GM21723 (cell line): ENCODE data around the gene ASIC1.

Experiments
- ATAC-seq: cut with Tn5 transposase; IDR thresholded peaks from one replicate; pipeline ENCODE4 v1.9.1; 2021; ENCODE audit warnings: mild to moderate bottlenecking, moderate library complexity; ENCODE audit not compliant: unreplicated experiment

ASIC1 gene

GRCh38 chr12:50104417-50105366 lies 47.3 kb downstream of the ASIC1 start:
- no peak for ATAC-seq

DNA sequence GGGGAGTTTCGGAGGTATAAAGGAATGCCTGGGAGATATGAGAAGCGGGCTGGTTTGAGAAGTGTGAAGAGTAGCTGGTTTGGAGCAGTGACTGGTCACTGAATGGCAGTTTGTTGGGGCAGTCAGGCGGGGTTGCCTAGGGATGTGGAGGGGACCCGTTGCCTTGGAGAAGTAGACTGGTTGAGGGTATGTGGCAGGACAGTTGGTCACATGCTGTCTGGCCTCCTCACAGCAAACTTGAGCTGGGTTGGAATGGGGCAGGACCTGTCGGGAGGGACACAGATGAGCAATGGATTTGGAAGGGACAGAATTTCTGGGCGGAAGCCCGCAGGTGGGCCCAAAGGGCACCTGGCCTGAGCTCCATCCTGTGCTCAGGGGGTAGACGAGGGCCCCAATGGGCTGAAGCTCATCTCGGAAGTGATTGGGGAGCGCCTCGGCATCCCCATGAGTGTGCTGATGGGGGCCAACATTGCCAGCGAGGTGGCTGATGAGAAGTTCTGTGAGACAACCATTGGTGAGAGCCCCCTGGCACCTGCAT lies 48.6 kb downstream of the ASIC1 start:
- no peak for ATAC-seq

- ATAC-seq: no peak
These were observed 49.5 kb downstream of the ASIC1 start for GRCh38 chr12:50106907-50107306.

DNA sequence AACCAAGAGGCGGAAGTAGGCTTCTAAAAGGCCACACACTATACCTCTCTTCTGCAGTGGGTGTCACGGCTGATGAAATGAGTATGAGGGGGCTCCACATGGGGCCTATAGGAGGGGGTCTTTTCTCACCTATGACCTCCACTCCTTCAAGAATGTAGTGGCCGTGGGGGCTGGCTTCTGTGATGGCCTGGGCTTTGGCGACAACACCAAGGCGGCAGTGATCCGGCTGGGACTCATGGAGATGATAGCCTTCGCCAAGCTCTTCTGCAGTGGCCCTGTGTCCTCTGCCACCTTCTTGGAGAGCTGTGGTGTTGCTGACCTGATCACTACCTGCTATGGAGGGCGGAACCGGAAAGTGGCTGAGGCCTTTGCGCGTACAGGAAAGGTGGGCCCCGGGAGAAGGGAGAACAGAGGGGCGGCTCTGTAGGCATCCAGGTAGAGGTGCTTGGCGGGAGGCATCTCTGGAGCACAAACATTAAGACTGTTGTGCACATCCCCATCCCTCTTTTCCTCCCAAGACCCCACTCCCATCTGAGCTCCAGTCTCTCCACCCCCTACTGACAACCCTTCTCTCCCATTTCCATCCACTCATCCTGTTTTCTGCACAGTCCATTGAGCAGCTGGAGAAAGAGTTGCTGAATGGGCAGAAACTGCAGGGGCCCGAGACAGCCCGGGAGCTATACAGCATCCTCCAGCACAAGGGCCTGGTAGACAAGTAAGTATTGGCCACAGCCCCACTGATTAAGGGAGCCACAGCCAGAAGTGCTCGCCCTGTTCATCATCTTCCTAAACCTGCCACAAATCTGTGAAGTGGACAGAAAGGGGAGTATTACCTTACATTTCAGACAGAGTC lies 50.2 kb downstream of the ASIC1 start:
- no peak for ATAC-seq

- ATAC-seq: no peak
These were observed 51.9 kb downstream of the ASIC1 start for GRCh38 chr12:50109319-50109718.

DNA sequence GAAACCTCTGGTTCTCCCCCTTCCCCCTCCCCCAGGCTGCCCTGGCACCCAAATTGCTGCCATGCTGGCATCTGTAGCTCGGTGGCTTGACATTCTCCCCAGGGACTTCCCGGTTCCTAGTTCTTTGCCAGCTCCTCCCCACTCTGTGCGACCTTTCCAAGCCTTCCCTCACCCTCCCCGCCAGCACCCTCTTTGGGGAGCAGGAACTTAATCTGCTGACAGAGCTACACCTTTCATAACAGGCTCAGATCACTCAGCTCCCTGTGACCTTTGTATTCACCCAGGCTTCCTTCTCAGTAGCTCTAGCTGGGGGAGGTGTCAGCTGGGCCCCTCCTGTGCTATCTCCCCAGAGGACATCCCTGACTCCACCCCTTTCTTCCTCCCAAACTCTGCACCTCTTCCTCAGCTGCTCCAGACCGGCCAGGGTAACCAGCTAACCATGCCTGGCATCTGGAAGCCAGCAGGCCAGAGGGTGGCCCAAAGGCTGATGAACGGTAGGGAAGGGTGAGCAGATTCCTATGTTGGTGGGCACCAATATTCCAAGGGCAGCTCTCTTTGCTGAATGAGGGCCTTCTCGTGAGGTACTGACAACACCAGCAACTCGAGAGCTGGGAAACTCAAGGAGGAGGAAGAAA lies 52.8 kb downstream of the ASIC1 start:
- peak; percentile 15 for ATAC-seq

GRCh38 chr12:50110762-50111351 lies 53.5 kb downstream of the ASIC1 start:
- no peak for ATAC-seq

- ATAC-seq: peak; percentile 7
These were observed 53.9 kb downstream of the ASIC1 start for GRCh38 chr12:50111395-50111692.

DNA sequence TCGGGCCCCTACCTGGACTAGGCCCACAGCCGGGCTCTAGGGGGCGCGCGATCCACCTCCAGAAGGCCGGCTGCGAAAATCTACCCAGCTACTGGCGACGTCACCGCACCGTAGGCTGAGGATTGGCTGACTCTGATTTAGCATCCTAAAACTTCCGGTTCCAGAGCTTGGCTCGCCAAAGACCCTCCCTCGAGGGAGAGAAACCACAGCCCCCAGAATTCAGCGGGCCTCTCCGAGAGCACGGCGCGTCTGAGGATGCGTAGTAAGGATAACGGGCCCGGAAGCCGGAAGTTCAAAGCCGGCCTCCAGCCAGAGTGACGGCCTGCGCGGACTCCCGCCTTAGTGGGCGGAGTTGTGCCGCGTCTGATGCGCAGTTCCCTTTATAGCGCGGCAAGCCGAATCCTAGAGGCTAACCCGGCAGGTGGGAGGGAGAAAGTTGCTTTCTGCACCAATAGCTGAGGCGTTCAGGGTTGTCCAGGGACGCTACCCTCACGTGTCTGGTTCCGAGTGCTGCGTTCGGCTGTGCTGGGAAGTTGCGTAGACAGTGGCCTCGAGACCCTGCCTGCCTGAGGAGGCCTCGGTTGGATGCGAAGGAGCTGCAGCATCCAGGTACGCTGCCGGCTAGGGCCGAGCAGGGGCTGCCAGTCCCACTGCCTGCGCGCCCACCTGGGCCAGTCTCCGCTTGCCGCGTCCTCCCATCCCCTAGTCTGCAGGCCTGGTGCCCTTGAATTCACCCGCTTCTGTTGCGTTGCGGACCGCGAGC lies 54.5 kb downstream of the ASIC1 start, which contains the start of gene COX14:
TSS of gene COX14 (plus strand) at position 544 of the 763 bp plus-strand sequence. CDS start 7,808 bp downstream, outside the sequence.
- ATAC-seq: peak; percentile 72

GRCh38 chr12:50112456-50113218 lies 55.2 kb downstream of the ASIC1 start:
- ATAC-seq: no peak

DNA sequence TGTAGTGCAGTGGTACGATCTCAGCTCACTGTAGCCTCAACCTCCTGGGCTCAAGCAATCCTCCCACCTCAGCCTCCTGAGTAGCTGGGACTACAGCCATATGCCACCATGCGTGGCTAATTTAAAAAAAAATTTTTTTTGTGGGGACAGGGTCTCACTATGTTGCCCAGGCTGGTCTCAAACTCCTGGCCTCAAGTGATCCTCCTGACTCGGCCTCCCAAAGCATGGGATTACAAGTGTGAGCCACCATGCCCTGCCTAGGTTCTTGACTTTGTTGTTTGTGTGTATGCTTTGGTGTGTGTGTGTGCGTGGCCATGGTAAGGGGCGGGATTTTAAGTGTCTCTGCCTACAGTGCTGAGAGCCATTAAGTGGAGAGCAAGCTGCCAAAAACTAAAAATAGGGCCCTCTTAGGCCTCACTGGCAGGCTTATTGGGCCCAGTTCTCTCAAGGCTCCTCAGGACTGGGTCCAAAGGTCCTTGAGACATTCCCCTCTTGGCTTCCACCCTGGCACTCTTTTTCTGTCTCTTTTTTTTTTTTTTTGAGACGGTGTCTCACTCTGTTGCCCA lies 59.7 kb downstream of the ASIC1 start:
- ATAC-seq: no peak

GRCh38 chr12:50119387-50119786 lies 62.0 kb downstream of the ASIC1 start:
- ATAC-seq: no peak

- no peak for ATAC-seq
These were observed 63.1 kb downstream of the ASIC1 start for GRCh38 chr12:50120521-50120920.

- ATAC-seq: no peak
These were observed 63.6 kb downstream of the ASIC1 start for GRCh38 chr12:50120953-50121352.

GRCh38 chr12:50121641-50122040 lies 64.2 kb downstream of the ASIC1 start:
- no peak for ATAC-seq

DNA sequence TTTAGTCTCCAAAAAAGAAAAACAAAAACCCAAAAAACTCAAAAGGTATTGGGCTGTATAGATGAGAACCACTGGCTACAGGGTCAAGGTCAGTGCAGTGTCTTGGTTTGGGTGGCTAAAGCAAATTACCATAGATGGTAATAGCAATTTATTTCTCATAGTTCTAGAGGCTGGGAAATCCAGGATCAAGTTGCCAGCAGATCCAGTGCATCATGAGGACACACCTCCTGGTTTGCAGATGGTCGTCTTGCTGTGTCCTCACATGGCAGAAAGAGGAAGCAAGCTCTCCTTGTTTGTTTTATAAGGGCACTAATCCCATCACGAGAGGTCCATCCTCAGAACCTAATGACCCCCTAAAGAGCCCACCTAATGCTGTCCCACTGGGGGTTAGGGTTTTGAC lies 65.8 kb downstream of the ASIC1 start:
- ATAC-seq: no peak

GRCh38 chr12:50127546-50127945 lies 70.2 kb downstream of the ASIC1 start:
- ATAC-seq: no peak

- ATAC-seq: no peak
These were observed 71.9 kb downstream of the ASIC1 start for GRCh38 chr12:50129290-50129689.
